Stimulated activated CD4-positive, alpha-beta T cell treated with anti-CD3 and anti-CD28 coated beads, Interleukin-12 subunit alpha, Interleukin-12 subunit beta, amount 100 ng/mL, for 4 hours (primary cell): ENCODE measurements around the gene FOSL2.

ENCODE experiments used
- DNase-seq: peaks from one replicate; pipeline ENCODE4 v3.0.0-alpha.2; 2020

Gene FOSL2

GRCh38 chr2:28434600-28434989, 41.9 kb downstream of the FOSL2 start:
- DNase-seq: no peak

- no peak for DNase-seq
Measured at GRCh38 chr2:28435241-28435640, 42.6 kb downstream of the FOSL2 start.

GRCh38 chr2:28435814-28436351, 43.2 kb downstream of the FOSL2 start:
- no peak for DNase-seq

- no peak for DNase-seq
Measured at GRCh38 chr2:28436525-28437051, 43.9 kb downstream of the FOSL2 start.

GRCh38 chr2:28437149-28437835, 44.6 kb downstream of the FOSL2 start:
- DNase-seq: no peak

GRCh38 chr2:28437918-28438317, 45.3 kb downstream of the FOSL2 start:
- DNase-seq: no peak

- DNase-seq: no peak
Measured at GRCh38 chr2:28438532-28439063, 45.9 kb downstream of the FOSL2 start.

GRCh38 chr2:28439127-28439526, 46.5 kb downstream of the FOSL2 start:
- DNase-seq: no peak

- no peak for DNase-seq
Measured at GRCh38 chr2:28439763-28440162, 47.1 kb downstream of the FOSL2 start.

GRCh38 chr2:28442328-28442727, 49.7 kb downstream of the FOSL2 start:
- no peak for DNase-seq

- no peak for DNase-seq
Measured at GRCh38 chr2:28444956-28445355, 52.3 kb downstream of the FOSL2 start.

GRCh38 chr2:28445448-28446258, 53.0 kb downstream of the FOSL2 start:
- DNase-seq: peak; percentile 45

GRCh38 chr2:28446531-28446930, 53.9 kb downstream of the FOSL2 start:
- no peak for DNase-seq

- no peak for DNase-seq
Measured at GRCh38 chr2:28447086-28447485, 54.4 kb downstream of the FOSL2 start.

GRCh38 chr2:28447943-28448792, 55.5 kb downstream of the FOSL2 start:
- no peak for DNase-seq

GRCh38 chr2:28448793-28449100, 56.1 kb downstream of the FOSL2 start:
- no peak for DNase-seq

- DNase-seq: no peak
Measured at GRCh38 chr2:28449126-28449487, 56.4 kb downstream of the FOSL2 start.

GRCh38 chr2:28449488-28450395, 57.1 kb downstream of the FOSL2 start:
- DNase-seq: peak; percentile 78

GRCh38 chr2:28450901-28451565, 58.4 kb downstream of the FOSL2 start:
- DNase-seq: no peak

GRCh38 chr2:28451793-28452533, 59.3 kb downstream of the FOSL2 start:
- no peak for DNase-seq
